DMS153 treated with DMSO at 0.1 percent for 48 hours (cell line): Measurements from ENCODE around the gene ARHGEF2.
A peak's percentile ranks its signal among the peaks of the same experiment; 100 is the strongest.

Experiments used
- DNase-seq: peaks from one replicate; lab custom pipeline; 2025; ENCODE audit not compliant: unreplicated experiment; lab: John Stamatoyannopoulos, UW

ARHGEF2 gene

GRCh38 chr1:155978325-155978972 is at the start of gene ARHGEF2:
TSS of gene ARHGEF2 (minus strand) at chr1:155978547. CDS start at chr1:155978427, 120 bp downstream.
- peak; percentile 22 for DNase-seq

GRCh38 chr1:156026588-156026987 is 48.2 kb upstream of the ARHGEF2 start:
- DNase-seq: no peak

GRCh38 chr1:156025876-156026275 is 47.5 kb upstream of the ARHGEF2 start:
- no peak for DNase-seq

- no peak for DNase-seq
Observed at GRCh38 chr1:156024801-156025200, 46.5 kb upstream of the ARHGEF2 start.

- DNase-seq: no peak
Observed at GRCh38 chr1:156021954-156022353, 43.6 kb upstream of the ARHGEF2 start.

- DNase-seq: no peak
Observed at GRCh38 chr1:156021093-156021428, 42.7 kb upstream of the ARHGEF2 start.

- peak; percentile 96 for DNase-seq
Observed at GRCh38 chr1:156020293-156021092, 42.1 kb upstream of the ARHGEF2 start, which contains the start of gene SSR2. TSS of gene SSR2 (minus strand) at chr1:156020951. CDS start at chr1:156020167, 784 bp downstream.

GRCh38 chr1:156019946-156020292 is 41.6 kb upstream of the ARHGEF2 start:
- no peak for DNase-seq

- no peak for DNase-seq
Observed at GRCh38 chr1:156014829-156015228, 36.5 kb upstream of the ARHGEF2 start.

GRCh38 chr1:156012051-156012817 is 33.9 kb upstream of the ARHGEF2 start:
- DNase-seq: no peak

- no peak for DNase-seq
Observed at GRCh38 chr1:156009404-156009803, 31.1 kb upstream of the ARHGEF2 start.

GRCh38 chr1:156006666-156007376 is 28.5 kb upstream of the ARHGEF2 start:
- DNase-seq: no peak

- no peak for DNase-seq
Observed at GRCh38 chr1:156004843-156005584, 26.7 kb upstream of the ARHGEF2 start.

- DNase-seq: no peak
Observed at GRCh38 chr1:156003923-156004188, 25.5 kb upstream of the ARHGEF2 start.

- no peak for DNase-seq
Observed at GRCh38 chr1:156002188-156002911, 24.0 kb upstream of the ARHGEF2 start.

- DNase-seq: no peak
Observed at GRCh38 chr1:156001662-156002171, 23.4 kb upstream of the ARHGEF2 start.

- no peak for DNase-seq
Observed at GRCh38 chr1:156001021-156001661, 22.8 kb upstream of the ARHGEF2 start.

- no peak for DNase-seq
Observed at GRCh38 chr1:155999964-156000363, 21.6 kb upstream of the ARHGEF2 start.

GRCh38 chr1:155996166-155996565 is 17.8 kb upstream of the ARHGEF2 start:
- no peak for DNase-seq
